ENCODE measurements around the gene ENTPD7. TPM values are rescaled to one million over a fixed set of nuclear protein-coding genes. Genes with fewer than 3 reads are reported as not detected.

ENTPD7 gene
- total and polyA plus RNA-seq, 9 of the 15 experiments (the other 6 are each of a cell fraction or from before 2014, with no cell fraction given) = 1.4 to 13.9 (median 8.5) TPM

DNA sequence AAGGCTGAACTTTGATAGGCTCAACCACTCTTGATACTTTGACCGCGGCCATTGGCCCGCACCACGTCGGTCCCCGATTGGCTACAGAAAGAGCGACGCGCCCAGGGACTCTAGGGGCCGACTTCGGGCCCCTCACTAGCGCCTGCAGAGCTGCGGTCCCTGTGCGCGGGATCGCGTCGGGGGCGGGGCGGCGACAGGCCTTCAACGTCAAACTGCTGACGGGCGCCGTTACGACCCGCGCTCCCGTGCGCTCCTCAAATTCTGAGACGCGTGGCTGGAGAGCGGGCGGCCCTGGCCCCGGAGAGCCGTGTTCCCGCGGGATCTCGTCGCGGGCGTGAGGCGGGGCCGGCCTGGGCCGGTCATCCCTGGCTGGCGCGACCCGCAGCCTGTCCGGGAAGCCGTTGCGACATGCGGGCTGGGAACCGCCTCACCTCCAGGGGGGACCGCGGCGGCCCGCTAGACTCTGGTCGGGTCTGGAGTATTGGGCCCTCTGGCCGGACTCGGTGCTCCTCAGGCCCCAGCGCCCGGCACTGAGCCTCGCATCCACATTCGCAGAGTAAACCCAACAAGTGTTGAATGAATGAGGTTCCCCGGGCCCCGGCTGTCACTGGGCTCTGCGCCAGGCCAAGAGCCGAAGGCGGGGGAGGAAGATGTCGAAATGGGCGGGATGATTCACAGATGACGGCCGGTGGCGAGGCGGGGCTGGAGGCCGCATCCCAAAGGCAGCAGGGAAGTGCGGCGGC lies 38.4 kb upstream of the ENTPD7 start (continued):
- TF ChIP-seq ZNF398 (CRISPR knock-in tag; IDR thresholded peaks at IDR 0.05) (no peak), COPS2 (conservative IDR thresholded peaks at IDR 0.05) (no peak), TEAD1 (CRISPR knock-in tag; IDR thresholded peaks at IDR 0.05) (peak in 1 of 2 experiments; percentile 76; a peak in 1 of 4 replicates), RBM22 (IDR thresholded peaks at IDR 0.05; ENCODE audit: low read depth, low read length, poor library complexity, severe bottlenecking) (peak; percentile 40), FOXK2 (conservative IDR thresholded peaks at IDR 0.05 in 1 of 2, IDR thresholded peaks at IDR 0.05 in 1 of 2; ENCODE audit: low read depth in 2 of 2) (no peak), SP2 (IDR thresholded peaks at IDR 0.05; ENCODE audit: extremely low read depth, low read depth, low read length, poor library complexity, severe bottlenecking) (no peak), DLX4 (CRISPR knock-in tag; IDR thresholded peaks at IDR 0.05) (no peak), ZNF224 (CRISPR knock-in tag; IDR thresholded peaks at IDR 0.05) (no peak), BRD4 (IDR thresholded peaks at IDR 0.05) (peak; percentile 44; the same call in 1 of the 2 replicates), CEBPB (tag; IDR thresholded peaks at IDR 0.05) (peak; percentile 97), EHMT2 (IDR thresholded peaks at IDR 0.05) (no peak), TEAD4 (IDR thresholded peaks at IDR 0.05; ENCODE audit: low read length) (no peak), TEAD4 (CRISPR knock-in tag; IDR thresholded peaks at IDR 0.05; ENCODE audit: borderline replicate concordance) (no peak), SIN3B (IDR thresholded peaks at IDR 0.05; ENCODE audit: low read depth) (peak; percentile 59; the same call in 1 of the 2 replicates), SNIP1 (IDR thresholded peaks at IDR 0.05; ENCODE audit: low read depth) (no peak), TAF1 (IDR thresholded peaks at IDR 0.05; ENCODE audit: control insufficient read depth, extremely low read depth, insufficient read depth, low read length, severe bottlenecking) (peak; percentile 45), MCM2 (IDR thresholded peaks at IDR 0.05; ENCODE audit: low read depth) (no peak), ZNF445 (CRISPR knock-in tag; IDR thresholded peaks at IDR 0.05; ENCODE audit: low read depth) (no peak), JUND (IDR thresholded peaks at IDR 0.05; ENCODE audit: borderline replicate concordance, low read depth, low read length) (peak; percentile 82), JUND (tag; IDR thresholded peaks at IDR 0.05; ENCODE audit: borderline replicate concordance, low read depth, low read length) (peak; percentile 76; the same call in 1 of the 3 replicates)
- TF ChIP-seq, protein P1, sequence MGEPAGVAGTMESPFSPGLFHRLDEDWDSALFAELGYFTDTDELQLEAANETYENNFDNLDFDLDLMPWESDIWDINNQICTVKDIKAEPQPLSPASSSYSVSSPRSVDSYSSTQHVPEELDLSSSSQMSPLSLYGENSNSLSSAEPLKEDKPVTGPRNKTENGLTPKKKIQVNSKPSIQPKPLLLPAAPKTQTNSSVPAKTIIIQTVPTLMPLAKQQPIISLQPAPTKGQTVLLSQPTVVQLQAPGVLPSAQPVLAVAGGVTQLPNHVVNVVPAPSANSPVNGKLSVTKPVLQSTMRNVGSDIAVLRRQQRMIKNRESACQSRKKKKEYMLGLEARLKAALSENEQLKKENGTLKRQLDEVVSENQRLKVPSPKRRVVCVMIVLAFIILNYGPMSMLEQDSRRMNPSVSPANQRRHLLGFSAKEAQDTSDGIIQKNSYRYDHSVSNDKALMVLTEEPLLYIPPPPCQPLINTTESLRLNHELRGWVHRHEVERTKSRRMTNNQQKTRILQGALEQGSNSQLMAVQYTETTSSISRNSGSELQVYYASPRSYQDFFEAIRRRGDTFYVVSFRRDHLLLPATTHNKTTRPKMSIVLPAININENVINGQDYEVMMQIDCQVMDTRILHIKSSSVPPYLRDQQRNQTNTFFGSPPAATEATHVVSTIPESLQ (CRISPR knock-in tag; IDR thresholded peaks at IDR 0.05) = 0 out of 2 replicates have a peak, but pooled peaks have one; percentile 15
- TF ChIP-seq, protein P2, sequence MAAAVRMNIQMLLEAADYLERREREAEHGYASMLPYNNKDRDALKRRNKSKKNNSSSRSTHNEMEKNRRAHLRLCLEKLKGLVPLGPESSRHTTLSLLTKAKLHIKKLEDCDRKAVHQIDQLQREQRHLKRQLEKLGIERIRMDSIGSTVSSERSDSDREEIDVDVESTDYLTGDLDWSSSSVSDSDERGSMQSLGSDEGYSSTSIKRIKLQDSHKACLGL (CRISPR knock-in tag; IDR thresholded peaks at IDR 0.05; ENCODE audit: borderline replicate concordance, poor library complexity, severe bottlenecking) = no peak
- TF ChIP-seq, protein P3, sequence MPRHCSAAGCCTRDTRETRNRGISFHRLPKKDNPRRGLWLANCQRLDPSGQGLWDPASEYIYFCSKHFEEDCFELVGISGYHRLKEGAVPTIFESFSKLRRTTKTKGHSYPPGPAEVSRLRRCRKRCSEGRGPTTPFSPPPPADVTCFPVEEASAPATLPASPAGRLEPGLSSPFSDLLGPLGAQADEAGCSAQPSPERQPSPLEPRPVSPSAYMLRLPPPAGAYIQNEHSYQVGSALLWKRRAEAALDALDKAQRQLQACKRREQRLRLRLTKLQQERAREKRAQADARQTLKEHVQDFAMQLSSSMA (CRISPR knock-in tag; IDR thresholded peaks at IDR 0.05) = no peak
